NCI-H82 (cell line): ENCODE data around the gene TMEM235.
A peak's percentile ranks its signal among the peaks of the same experiment; 100 is the strongest.

Experiments used
- DNase-seq: peaks from one replicate; lab custom pipeline; 2025; lab: John Stamatoyannopoulos, UW

The TMEM235 gene

DNA sequence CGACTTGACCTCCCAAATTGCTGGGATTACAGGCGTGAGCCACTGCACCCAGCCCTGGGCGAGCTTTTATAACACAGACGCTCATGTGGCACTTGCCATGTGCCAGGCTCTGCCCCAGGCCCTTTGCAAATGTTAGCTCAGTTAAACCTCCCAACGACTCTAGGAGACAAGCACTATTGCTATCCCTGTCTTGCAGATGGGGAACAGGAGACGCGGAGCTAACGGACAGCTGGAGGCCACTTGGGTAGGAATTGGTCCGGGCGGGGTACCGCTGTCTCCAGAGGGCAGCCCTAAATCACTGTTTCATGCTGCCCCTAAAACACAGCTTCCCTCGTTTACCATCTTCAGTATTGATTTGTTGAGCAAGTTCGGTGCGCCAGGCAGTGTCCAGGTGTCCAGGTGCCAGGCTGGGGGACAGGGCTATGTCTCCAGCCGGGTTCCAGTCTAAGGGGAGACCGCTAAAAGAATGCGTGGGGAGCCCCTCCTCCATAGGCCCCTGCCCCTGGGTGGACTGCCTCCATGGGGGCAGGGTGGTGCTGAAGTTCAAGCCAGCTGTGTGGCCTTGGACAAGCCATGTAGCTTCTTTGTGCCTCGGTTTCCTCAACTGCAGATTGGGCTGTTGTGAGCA, 23.7 kb downstream of the TMEM235 start:
- no peak for DNase-seq

DNA sequence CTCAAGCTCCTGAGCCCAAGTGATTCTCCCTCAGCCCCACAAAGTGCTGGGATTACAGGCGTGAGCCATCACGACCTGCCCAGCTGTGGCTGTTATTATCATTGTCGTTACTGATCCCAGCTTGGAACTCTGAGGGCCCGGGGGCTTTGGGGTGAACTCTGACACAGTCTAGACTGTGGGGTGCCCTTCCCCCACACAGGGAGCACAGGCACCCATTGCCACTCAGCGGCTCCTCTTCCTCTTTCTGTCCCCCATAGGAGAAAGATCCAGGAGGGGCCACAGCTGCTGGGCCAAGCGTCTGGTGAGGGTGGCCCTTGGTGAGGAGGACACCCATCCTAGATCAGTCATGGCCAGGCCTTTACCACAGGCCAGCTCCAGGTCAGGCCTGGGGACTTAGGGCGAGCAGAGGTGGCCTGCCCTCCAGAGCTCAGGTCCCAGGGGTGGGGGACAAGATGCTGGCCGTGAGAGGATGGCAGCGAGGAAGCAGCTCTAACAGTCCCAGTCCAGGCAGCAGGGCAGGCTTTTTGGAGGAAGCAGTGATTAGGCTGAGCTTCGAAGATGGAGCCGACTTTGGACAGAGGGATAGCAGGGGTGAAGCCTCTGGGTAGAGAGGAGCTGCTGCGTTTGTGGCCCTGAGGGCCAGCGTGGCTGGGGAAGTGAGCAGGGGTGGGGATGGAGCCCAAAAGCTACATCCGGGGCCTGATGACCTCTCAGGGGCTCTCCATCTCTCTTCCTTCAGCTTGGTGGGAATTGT, 24.7 kb downstream of the TMEM235 start:
- peak; percentile 60 for DNase-seq

DNA sequence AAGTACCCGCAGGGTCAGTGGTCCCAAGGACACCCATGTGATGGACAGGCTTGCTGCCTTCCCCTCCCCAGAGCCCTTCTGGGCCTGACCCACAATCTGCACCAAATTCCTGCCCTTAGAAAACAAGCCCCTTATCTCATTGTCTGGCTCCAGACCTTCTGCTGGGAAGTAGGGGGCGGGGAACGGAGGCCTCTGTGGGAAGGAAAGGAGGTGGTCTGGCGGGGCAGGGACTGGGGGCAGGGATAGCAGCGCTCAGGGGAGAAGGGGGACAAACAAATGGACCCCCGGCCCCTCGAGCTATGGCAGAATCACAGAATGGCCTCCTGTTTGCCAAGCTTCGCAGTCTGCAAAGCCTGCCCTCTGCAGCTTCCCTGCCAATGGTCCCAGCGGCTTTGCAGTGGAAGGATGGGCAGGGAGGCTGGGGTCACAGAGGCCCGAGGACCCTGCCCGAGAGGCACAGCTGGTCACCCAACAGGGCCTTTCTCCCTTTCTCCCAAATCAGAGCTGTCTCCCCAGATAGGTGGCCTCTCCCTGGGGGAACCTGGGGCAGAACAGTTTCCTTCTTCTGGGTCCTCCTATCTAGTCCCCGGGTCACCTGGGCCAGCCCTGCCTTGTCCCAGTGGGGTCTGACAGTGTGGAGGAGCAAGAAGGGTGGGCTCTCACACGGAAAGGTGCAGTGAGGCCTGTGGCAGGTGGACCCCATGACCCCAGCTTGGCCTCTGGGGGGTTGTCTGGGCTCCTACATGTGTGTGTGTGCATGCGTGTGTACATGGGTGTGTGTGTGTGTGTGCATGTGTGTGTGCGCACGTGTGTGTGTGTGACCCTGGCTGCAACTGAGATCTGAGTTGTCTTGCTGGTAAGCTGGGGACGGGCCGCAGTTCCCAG, 25.5 kb downstream of the TMEM235 start:
- DNase-seq: peak; percentile 21

DNA sequence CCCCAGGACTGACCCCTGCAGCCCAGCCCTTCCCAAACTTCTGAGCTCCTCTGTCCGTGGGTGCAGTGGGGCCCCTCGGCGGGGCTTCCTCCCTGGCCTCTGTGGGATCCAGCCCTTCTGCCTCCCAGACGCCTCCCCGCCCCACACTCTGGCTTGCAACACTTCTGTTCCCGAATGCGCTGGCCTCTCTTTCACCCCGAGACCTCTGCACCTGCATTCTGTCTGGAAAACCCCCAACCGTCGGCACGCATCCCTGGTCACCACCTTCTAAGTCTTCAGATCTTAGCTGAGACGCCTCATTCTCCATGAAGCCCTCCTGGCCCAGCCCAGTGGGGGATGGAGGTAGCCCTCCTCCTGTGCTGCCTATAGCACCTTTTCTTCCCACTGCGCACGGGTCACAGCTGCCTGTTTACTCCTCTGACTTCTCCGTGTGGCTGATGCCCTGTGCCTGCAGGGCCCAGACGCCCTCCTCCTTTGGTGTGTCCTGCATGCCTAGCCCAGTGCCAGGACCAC, 26.4 kb downstream of the TMEM235 start:
- no peak for DNase-seq

DNA sequence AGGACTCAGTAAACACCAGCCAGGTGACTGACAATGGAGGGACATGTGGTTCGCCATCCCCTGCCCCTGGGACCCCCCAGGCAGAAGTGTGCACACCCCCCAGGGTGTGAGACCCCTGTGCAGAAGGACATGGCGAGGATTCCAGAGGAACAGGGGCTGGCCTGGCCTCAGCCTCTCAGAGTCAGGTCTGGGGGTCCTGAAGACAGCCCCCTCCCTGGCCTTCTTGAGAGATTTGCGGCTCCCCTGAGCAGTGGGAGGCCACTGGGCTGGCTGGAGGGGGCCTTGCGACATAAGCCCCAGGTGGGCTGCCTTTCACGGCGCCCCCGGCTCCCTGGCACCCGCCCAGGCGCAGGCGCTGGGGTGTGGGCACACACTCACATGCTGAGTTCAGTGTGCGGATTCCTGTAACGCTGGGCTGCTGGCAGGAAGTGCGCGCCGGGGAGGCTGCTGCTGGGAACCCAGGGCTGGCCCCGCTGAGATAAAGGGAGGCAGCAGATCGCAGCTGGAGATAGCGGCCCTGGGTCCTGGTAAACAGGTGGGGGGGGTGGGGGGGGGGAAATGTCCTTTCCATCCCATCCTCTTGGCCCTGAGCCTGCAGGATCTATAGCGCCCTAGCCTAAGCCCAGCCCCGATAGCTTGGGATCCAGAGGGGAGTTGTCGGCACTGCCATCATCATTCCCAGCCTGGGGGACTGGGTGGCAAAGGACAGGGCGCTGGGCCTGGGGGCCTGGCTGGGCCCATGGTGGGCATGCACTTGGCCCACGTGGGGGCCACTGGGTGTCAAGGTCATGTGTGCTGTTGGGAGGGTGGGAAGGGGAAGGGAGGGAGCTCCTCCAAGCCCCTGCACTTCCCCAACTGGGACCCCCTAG, 27.1 kb downstream of the TMEM235 start:
- DNase-seq: no peak

DNA sequence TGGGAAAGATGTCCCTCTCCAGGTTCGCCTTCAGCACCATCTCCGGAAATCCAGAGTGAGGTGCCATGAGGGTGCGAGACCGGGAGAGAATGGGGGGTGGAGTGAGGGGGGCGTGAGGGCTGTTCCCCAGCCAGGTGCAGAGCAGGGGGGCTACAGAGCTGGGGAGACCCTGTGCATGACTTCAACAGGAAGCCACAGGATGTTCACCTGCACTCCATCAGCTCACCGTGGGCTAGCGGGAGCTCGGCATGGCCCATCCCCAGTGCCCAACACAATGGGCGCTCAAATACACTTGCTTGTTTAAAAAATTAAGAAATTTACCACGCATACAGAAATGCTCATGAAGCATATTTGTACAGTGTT, 27.7 kb downstream of the TMEM235 start:
- no peak for DNase-seq

DNA sequence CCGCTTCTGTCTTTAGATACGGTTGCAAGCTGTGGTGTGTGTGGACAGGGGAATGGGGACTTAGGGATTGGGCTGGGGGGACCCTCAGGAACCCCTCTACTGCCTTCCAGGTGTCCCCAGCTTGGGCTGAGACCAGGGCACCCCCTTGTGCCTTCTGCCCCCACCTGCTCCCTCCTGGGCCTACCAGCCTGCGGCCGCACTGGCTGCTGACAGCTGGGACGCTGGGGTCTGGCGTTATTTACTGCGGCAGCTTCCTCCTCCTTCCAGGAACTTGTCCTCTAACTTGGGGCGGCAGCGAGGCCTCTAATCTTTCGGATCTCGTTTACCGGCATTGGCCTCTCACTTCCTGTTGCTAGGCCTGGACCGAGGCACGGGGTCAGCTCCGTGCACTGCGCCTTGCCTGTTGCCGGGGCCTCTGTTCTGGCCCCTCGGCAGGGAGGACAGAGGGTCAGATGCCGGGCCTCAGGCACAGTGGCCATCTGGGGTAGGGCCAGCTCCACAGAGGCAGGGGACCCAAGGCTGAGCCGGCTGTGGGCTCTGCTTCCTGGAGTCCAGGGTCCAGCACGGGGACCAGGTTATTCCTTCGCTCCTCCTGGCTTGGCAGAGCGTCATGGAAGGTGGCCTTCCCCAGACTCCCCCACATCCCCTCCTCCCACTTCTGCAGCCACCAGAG, 31.8 kb downstream of the TMEM235 start:
- no peak for DNase-seq

DNA sequence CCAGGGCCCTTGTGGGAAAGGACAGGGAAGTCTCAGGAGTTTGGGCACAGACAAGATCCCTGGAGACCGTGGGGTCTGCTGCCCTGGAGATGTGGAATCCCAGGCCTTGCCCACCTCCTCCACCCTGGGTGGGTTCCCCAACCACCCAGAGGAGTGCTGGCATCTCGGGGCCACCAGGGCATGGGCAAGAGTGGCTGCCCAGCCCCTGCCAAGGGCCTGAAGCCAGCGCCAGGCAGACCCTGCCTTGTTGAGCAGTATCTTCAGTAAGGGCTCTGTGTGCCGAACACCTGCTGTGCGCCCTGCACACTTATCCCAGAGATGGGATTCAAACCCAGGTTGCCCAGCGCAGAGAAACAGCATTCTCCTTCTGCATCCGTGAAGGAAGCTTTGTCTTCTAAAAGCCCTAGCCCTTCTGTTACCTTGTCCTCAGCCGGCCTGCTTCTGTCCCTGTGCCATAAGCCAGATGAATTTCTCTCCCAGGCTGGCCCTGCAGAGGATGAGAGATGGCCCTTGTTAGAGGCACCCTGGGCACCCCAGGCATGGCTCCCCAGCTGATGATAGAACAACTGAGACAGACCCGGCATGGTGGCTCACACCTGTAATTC, 32.4 kb downstream of the TMEM235 start:
- DNase-seq: no peak

DNA sequence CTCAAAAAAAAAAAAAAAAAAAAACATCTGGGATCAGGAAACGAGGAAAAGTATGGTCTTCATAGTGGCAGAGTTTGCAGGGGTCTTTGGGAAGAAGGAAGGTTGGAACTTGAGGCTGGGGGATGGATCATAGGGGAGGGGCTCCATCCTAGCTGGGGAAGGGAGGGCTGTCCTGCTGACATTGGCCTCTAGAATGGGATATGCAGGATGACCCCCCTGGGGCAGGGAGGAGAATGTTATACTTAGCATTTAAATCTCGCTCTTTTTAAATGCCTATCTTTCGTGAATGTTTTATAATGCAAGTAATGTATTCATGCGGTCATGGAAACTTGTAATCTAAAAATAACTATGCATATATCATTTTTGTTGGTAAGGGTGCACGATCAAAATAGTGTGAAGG, 33.2 kb downstream of the TMEM235 start:
- no peak for DNase-seq

DNA sequence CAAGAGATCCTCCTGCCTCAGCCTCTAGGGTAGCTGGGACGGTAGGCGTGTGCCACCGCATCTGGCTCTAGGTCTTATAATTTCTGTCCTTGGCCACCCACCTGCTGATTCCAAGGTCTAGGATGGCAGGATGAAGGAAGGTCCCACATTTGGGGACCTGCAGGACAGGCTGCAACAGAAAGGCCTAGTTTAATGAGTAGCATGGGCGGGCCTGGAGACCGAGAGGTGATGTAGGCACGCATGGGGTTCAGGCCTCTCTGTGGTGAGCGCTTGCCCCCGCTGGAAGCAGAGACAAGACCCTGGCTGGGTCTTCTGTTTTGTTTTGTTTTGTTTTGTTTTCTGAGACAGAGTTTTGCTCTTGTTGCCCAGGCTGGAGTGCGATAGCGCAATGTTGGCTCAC, 33.7 kb downstream of the TMEM235 start:
- no peak for DNase-seq

DNA sequence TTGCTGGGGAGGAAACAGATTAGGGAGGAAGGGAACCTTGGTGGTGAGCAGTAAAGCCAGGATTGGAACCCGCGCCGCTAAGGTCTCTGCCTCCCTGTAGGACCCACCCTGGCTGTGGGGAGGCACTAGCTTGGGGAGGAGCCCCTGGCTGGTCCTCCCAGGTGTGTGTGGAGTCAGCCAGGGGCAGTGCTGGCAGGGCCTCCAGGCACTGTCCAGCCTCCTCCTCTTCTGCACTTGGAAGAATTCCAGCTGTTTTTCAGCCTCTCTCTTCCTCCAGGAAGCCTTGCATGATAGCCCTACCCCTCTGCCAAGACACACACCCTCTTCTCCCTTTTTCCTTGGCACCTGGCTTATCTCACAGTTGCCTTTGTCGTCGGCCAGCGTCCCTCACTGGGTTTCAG, 34.8 kb downstream of the TMEM235 start:
- DNase-seq: no peak

DNA sequence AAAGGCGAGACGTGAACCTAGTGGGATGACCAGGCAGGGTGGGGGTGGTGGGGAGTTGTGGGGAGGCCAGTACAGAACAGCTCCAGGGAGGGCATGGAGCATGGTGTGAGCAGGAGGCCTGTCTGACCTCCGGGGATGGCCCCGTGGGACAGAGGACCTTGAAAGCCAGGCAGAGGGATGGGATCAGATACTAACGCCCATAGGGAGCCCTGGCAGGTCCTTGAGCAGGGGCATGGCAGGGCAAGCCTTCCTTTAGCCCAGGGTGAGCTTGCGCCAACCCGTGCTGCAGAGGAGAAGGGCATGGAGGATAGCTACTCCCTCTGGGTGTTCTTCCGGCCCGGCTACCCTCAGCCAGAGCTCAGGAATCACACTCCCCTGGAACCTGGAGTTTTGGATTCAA, 35.3 kb downstream of the TMEM235 start:
- no peak for DNase-seq

DNA sequence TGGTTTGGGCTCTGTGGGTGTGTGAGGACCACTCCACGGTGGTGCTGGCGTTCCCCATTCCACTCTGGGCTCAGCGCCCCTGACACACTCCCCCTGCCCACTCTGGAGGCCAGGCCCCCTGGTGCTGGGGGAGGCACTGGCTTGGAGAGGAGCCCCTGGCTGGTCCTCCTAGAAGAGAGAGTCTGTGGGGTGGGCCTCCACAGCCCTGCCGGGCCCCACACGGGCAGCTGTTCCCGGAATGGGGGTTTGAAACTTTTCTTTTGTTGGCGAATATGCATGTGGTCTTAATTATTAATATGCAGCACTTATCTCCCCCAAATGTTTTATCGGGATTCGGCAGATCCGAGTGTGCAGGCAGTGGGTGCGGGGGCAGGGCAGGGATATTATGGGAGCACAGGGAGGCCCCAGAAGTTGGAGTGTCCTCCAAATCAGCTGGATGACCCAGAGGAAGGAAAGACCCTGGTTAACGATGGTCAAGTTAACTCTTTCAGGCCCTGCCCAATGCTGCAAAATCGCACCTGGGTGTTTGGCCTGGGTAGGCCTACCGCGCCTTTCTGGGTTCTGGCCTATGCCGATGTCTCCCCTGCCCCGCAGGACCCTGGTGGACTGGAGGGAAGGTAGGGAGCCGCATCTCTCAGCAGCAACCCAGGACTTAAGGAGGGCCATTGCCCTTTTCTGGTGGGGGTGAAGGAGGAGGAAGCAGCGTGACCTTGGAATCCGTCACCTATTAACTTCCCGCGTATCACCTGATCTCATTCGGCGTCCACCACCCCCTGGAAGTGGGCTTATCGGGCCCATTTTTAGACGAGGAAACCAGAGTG, 36.0 kb downstream of the TMEM235 start:
- no peak for DNase-seq

DNA sequence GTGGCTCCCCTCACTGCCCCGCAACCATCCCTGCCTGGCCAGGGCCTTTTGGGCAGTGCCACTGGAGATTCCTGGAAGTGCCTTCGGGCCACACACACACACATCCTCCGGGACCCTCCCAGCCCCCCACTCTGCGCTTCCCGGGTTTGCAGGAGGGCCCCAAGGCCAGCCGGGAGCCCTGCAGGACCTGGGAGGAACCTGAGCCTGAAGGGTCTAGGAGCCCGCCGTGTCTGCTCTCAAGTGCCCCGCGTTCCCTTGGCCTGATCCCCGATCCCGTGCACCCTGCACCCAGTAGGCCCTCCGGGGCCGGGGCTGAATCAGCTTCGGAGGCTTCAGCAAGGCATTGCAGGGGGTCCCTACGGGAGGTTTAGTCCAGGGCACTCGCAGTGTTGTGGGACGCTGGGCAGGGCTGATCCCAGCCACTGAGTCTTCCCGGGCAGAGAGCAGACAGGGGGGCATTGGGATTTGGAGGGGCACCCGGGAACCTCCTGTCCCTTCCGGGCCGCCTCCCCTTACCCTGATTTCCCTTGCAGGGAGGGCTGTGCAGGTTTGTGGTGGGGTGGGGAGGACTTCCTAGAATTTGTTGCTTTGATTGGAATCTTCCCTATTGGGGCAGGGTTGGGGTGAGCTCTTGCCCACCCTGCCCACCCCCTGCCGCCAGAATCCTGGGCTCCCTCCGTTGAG, 36.9 kb downstream of the TMEM235 start:
- DNase-seq: no peak

DNA sequence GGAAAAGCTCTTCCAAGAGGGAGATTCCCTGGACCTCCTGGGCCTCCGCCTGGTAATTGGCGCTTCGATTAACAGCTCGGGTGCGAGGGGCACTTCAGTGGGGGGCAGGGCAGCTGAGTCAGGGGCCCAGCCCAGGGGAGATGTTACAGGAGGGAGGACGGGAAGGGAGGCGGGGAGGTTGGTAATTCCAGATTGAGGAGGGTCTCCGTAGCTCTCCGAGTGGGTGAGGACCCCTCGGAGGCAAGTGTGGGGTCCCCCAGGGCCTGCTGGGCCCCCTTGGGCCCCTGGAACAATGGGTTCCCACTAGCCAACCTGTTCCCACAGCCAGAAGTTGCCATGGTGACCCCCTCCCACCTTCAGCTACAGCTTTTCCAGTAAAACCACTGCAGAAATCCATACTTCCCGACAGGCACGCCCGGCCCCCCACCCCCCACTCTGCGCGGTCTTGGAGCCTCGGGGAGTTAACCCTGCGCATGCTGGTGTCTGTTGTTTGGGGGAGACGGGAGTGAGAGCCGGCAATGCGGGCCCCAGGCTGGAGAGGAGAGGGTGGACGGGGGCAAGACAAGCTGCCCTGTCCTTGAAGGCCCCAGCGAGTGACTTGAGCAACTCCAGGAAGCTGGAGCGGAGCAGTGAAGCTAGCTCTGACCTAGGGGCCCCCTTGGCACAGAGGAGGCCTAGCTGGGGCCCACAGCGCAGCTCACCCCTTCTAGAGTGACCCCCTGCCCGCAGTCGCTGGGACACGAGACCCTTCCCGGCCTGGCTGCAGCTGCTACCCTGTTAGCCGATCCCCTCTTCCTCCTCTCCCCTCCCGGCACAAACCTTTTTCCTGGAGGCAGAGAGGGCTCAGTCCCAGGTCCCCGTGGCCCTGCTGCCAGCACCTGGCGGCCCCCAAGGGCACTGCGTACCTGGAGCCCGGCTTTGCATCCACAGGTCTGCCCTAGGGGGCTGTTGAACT, 37.8 kb downstream of the TMEM235 start:
- no peak for DNase-seq

DNA sequence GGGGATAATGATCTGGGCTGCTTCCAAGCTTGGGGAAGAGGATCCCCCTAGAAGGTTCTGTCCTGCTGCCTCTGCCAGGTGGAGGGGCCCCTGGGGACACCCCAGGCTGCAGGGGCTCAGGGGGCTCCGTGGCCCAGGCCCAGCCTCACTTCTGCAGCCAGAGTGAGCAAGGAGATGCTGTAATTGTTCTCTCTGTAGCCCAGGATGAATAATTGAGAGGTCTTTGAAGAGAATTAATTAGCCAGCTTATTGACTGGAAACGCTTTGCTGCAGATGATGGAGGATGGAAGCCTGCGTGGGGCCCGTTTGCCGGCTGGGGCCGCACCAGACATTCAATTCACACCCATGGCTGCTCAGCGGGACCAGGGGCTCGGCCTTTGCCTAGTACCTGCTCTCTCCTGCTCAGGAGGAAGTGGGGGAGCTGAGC, 38.5 kb downstream of the TMEM235 start:
- no peak for DNase-seq

DNA sequence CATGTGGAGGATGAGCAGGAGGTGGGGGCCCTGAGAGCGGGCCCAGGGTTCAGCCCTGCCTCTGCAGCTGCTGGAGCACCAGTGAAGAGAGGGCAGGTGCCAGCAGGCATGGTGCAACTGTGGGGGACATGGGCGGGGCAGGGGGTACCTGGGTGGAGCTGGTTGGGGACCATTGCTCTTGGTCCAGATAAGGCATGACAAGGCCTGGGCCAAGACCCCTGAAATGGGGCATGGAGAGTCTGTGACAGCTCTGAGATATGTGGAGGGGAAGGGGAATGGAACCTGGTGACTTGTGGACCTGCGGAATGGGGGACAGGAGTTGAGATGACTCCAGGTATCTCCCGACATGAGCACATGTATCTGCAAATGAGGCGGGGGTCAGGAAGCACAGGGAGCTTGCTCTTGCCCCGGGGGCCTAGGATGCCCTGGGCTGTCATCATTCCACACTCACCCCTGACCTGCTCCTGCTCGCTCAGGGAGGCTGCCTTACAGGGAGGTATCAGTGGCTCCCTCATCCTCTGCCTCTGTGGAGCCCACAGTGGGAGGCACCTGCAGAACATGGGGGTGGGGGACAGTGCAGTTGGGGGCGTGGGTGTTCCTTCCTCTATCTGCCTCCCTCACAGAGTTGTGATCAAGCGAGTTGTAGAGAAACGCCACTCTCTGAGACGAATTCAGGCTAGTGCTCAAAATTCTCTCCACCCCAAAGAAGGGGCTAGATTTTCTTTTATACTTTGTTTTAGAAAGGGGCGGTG, 40.2 kb downstream of the TMEM235 start:
- DNase-seq: no peak
